GM12875 (cell line): ENCODE measurements around the gene SMOC1.
"Not testable (repeated sequence)": the region's sequence is repeated elsewhere in the genome, so short reads cannot be mapped to it uniquely, and the experiment has no call there.

Experiments used
- H3K4me3 ChIP-seq: one replicate; pipeline ENCODE4 v1.5.1; 2011; ENCODE audit warnings: low read depth, low read length, control low read depth
- TF ChIP-seq, protein P1 (sequence below): IDR thresholded peaks from 2 replicates; pipeline ENCODE4 v1.5.1; 2011; ENCODE audit warnings: low read depth, mild to moderate bottlenecking, control low read depth, inconsistent platforms, low read length, moderate library complexity, borderline replicate concordance; ENCODE audit not compliant: insufficient read depth

Gene SMOC1

DNA sequence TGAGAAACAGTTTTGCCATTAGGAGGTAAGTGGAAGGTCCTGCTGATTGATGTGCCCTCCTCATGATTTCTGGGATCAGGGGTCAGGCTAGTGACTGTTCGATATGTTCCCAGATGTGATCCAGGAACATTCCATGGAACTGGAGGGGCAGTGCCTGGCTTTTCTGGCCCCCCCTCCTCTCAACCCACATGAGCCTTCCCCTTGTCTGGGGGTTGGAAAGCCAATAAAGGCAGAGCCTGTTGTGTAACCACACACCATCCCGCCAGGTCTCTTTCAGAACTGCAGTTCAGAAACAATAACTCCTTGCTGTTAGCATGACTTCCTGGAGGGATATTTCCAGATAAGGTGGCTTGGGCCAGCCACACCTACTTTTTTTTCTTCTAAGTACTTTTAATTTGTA lies 17.8 kb downstream of the SMOC1 start:
- TF ChIP-seq, protein P1, sequence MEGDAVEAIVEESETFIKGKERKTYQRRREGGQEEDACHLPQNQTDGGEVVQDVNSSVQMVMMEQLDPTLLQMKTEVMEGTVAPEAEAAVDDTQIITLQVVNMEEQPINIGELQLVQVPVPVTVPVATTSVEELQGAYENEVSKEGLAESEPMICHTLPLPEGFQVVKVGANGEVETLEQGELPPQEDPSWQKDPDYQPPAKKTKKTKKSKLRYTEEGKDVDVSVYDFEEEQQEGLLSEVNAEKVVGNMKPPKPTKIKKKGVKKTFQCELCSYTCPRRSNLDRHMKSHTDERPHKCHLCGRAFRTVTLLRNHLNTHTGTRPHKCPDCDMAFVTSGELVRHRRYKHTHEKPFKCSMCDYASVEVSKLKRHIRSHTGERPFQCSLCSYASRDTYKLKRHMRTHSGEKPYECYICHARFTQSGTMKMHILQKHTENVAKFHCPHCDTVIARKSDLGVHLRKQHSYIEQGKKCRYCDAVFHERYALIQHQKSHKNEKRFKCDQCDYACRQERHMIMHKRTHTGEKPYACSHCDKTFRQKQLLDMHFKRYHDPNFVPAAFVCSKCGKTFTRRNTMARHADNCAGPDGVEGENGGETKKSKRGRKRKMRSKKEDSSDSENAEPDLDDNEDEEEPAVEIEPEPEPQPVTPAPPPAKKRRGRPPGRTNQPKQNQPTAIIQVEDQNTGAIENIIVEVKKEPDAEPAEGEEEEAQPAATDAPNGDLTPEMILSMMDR, result no peak
- H3K4me3 ChIP-seq, result no peak overlapping the region

DNA sequence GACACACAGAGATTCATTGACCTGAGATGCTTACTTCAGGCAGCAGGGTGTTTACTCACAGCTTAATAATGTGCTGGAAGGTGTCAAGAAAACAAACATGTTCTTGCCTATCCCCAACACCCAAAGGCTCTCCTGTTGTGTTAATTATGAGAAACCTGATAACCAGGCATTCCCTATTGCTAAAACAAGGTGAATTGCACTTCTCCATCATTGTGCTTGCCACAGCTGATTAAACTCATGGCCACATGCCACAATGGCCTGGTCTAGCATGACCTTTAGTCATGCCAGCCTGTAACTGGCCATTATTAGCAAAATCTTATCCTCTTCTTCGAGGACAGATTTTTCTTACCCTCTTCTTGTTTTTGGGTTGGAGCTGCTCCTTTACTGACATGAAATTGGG lies 21.4 kb downstream of the SMOC1 start:
- TF ChIP-seq, protein P1, result no peak
- no peak overlapping the region for H3K4me3 ChIP-seq

DNA sequence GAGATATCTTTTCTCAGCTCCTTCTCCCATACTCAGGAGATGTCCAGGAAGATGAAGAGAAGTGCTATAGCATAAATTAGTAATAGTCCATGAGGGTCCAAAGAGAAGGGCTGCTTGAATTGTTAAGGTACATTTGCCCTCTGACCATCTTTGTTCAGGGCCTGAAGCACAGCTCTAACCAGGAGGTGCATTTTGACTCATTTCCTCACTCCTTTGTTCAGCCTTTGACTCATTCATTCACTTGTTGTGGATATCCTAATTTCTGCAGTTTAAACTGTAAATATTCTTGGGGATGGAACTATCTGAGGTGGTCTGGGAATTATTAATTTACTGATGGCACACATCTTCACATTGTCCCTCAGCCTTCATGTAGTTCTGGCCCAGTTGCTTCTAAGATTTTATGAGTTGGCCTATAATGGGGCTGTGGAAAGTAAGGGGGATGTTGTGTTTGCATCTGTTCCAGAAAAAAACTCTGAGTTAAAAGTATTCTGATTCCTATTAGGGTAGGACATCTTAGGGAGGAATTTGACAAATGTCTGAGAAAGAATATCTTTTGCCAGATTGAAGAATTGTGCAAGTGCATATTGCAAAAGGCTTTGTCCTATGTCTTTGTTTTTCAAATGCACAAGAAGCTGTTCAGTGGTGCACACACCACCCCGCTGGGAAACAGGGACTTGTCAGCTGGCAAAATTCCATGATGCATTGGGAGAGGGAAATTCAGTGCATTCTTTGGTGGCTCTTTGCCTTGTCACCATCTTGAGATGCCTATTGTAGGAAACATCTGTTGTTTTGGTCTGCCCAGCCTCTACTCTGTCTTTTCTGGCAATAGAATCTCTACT lies 22.1 kb downstream of the SMOC1 start:
- TF ChIP-seq, protein P1, result no peak
- no peak overlapping the region for H3K4me3 ChIP-seq

DNA sequence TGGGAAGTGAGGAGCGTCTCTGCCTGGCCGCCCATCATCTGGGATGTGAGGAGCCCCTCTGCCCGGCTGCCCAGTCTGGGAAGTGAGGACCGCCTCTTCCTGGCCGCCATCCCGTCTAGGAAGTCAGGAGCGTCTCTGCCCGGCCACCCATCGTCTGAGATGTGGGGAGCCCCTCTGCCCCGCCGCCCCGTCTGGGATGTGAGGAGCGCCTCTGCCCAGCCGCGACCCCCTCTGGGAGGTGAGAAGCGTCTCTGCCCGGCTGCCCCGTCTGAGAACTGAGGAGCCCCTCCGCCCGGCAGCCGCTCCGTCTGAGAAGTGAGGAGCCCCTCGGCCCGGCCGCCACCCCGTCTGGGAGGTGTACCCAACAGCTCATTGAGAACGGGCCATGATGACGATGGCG lies 23.8 kb downstream of the SMOC1 start:
- not testable (repeated sequence) for H3K4me3 ChIP-seq

DNA sequence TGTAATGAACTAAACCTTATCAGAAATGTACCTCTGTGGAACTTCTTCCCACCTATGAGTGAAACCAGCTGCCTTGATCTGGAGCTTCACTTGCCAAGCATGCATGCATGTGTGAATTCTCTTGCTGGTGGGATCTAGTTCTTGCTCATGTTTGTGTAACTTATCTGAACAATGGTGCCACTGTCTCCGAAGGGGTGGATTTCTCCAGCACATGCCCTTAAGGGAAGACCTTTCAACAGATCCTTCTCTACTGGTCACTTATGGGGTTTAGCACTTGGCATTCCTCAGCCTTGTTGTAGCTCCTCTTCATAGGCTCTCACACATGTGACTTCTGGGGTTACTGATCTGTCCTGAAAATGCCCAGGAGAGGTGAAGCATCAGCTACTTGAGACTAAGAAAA lies 25.0 kb downstream of the SMOC1 start:
- H3K4me3 ChIP-seq, result no peak overlapping the region
- TF ChIP-seq, protein P1, result no peak

DNA sequence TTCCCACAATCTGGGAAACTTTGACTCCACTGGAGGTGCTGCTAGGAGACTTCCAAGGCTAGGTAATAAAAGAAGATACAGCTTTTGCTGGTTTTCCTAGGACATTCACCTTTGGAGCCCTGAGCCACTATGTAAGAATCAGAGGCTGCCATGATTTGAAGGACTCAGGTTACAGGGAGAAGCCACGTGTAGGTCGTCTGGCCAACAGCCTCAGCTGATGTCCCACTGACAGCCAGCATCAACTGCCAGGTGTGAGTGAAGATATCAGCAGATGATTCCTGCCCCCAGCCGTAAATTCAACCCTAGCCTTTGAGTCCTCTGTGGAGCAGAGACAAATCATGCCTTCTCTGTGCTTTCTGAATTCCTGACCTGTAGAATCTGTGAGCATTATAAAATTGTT lies 27.0 kb downstream of the SMOC1 start:
- TF ChIP-seq, protein P1, result no peak
- no peak overlapping the region for H3K4me3 ChIP-seq

DNA sequence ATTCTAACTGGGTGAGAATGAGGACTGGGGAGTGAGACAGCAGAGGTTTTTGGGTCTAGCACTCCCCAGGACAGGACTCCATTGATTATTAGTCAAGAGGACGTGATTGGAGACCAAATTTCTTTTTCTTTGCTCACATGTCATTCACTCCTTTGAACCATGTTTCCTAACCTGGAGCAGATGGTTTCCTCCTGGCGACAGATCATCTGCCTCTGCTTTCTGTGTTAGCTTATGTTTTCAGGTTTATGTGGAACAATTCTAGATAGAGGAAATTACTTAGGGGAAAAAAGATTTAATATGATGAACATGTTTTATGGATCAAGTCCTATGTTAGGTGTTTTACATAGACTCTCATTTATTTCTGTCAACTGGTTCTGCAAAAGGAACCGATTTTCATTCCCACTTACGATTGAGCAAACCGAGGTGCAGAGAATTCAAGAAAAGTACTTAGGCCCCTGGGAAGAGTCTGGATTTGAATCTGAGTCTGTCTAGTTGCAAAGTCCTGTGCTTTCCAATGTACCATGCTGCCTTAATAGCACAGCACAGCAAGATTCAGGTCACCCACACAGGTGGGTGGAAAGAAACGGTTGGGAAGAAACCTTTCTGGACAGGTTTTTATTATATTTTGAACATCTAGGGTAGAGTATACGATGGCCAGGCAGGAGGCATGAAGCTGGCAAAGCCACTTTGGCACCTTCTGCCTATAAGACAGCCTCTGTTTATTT lies 30.8 kb downstream of the SMOC1 start:
- no peak overlapping the region for H3K4me3 ChIP-seq
- TF ChIP-seq, protein P1, result no peak
